Fibroblast of gingiva (primary cell): ENCODE results near the gene SRSF12.
"Not testable (repeated sequence)": the region's sequence is repeated elsewhere in the genome, so short reads cannot be mapped to it uniquely, and the experiment has no call there.

Experiments used
- DNase-seq: peaks from one replicate; pipeline ENCODE4 v3.0.0-alpha.2; 2011; ENCODE audit warnings: low read depth

Gene SRSF12

GRCh38 chr6:89128256-89128671, 10.4 kb upstream of the SRSF12 start:
- not testable (repeated sequence) for DNase-seq

DNA sequence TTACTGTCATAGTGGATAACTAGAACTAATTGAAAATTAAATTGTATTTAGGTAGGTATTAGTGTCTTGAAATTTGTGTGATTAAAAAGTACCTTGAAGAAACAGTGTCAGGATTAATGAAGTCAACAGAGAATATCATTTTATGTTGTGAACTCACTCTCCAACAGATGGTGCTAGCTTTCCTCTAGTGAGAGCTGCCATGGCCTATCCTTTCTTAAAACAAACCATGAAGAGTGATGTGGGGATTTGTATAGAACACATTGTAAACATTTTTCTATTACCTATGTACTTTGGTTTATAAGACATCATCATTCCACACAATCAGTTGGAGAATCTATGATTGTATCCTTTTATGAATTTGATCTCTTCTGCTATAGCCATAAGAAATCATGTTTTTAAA, 4.8 kb upstream of the SRSF12 start:
- no peak for DNase-seq

GRCh38 chr6:89121934-89122333, 4.1 kb upstream of the SRSF12 start:
- no peak for DNase-seq

GRCh38 chr6:89120371-89120770, 2.5 kb upstream of the SRSF12 start:
- no peak for DNase-seq

DNA sequence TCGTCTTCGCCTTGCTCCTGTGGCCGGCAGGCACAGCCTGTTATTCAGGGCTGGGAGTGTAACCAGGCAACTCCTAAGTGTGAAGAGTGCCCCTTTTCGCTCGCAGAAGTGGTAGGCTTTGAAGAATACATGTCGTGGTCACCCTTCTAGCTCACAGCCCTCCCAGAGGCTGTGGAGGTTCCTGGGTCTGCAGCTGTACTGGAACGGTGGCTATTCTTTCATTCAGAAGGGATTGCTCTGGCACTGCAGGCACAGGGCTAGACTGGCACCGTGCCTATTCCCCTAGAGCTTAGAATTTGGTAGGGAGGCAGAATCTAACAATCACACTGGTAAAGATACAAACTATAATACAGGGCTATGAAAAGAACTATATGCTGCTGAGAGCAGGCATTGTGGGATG, 1.1 kb upstream of the SRSF12 start:
- DNase-seq: no peak

- DNase-seq: no peak
Measured at GRCh38 chr6:89116702-89117101, 1.2 kb downstream of the SRSF12 start.

DNA sequence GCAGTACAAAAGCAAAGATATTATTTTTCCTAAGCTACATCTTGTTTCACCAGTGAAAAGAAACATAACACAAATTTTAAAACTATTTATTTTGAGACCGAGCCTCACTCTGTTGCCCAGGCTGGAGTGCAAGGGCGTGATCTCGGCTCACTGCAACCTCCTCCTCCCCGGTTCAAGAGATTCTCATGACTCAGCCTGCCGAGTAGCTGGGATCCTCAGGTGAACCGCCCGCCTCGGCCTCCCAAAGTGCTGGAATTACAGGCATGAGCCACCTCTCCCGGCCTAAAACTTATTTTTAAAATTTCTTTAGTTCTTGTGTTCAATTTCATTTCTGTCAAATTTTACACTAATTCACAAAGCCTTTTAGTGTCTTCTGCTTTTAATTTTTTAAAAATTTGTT, 5.9 kb downstream of the SRSF12 start:
- no peak for DNase-seq

- no peak for DNase-seq
Measured at GRCh38 chr6:89110284-89110683, 7.6 kb downstream of the SRSF12 start.

- no peak for DNase-seq
Measured at GRCh38 chr6:89100114-89100513, 17.8 kb downstream of the SRSF12 start.

DNA sequence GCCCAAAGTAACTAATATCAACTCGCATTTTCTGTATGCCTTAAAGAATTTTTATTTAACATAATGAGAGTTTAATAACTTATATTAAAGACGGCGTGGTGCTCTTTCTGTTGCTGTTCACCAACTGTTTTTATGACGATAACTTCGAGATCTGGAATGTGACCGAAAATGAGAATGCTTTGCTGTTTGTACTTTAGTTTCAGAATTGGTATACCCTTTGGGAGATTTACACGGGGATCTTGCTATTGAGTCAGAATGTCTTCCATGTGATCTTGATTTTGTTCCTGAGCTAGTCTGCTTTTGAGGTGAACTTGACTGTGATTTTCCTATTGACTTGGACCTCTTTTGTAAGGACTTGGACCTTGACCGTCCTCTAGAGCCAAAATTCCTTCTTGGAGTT, 19.4 kb downstream of the SRSF12 start:
- no peak for DNase-seq

- DNase-seq: no peak
Measured at GRCh38 chr6:89087881-89088280, 30.0 kb downstream of the SRSF12 start.

- peak; percentile 5 for DNase-seq
Measured at GRCh38 chr6:89085409-89086205, 32.3 kb downstream of the SRSF12 start.

DNA sequence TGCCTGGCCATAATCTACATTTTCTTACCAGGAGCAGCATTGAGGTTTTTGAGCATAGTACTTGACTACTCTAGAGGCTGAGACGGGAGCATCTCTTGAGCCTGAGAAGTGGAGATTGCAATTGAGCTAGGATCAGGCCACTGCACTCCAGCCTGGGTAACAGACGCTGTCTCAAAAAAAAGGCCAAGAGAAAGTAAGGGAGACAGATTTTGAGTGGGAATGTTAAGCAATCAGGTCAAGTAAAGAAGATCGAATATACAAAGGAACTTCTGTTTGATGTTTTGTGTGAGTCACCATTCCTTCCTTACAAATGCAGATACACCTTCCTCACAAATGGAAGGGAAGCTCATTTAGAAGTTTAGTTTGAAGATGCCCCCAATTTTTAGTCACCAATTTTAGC, 32.9 kb downstream of the SRSF12 start:
- DNase-seq: peak; percentile 6

DNA sequence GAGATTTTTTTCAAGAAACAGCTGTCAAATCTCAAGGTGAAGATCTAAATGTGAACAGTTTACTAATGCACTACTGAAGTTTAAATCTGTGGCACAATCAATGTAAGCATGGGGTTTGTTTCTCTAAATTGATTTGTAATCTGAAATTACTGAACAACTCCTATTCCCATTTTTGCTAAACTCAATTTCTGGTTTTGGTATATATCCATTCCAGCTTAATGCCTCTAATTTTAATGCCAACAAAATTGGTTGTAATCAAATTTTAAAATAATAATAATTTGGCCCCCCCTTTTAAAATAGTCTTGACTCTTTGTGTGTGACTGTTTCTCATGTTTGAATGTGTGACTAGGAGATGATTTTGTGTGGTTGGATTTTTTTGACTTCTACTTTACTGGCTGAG, 33.3 kb downstream of the SRSF12 start:
- DNase-seq: no peak

GRCh38 chr6:89082486-89082891, 35.4 kb downstream of the SRSF12 start:
- DNase-seq: peak; percentile 19

GRCh38 chr6:89081423-89082322, 36.2 kb downstream of the SRSF12 start:
- peak; percentile 98 for DNase-seq

DNA sequence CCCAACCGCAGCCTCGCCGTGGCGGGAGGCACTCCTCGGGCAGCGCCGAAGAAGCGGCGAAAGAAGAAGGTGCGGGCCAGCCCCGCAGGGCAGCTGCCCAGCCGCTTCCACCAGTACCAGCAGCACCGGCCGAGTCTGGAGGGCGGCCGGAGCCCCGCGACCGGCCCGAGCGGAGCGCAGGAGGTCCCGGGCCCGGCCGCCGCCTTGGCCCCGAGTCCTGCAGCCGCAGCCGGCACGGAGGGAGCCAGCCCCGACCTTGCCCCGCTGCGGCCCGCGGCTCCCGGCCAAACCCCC, 36.8 kb downstream of the SRSF12 start:
- no peak for DNase-seq

- DNase-seq: peak; percentile 100
Measured at GRCh38 chr6:89080281-89081128, 37.4 kb downstream of the SRSF12 start, which contains the start of gene PNRC1. TSS of gene PNRC1 (plus strand) at chr6:89080751. CDS start at chr6:89080895, 144 bp downstream.

GRCh38 chr6:89079511-89080234, 38.2 kb downstream of the SRSF12 start:
- DNase-seq: peak; percentile 67

DNA sequence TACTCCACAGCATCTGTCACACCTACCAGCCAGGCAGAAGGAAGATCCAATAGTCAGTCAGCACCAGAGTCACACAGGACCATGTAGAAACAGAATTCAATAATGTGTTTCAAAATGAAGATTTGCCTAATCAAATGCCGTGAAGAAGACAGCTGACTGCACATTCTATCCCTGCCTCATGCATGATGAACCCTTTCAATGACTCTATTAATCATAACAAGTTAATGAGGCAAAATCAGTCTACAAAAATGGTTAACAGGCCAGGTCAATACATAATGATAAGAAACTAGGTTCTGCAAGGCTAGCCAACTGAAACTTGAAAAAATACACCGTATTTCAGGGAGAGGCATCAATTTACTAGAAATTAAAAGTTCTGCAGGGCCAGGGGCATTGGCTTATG, 44.0 kb downstream of the SRSF12 start:
- no peak for DNase-seq

DNA sequence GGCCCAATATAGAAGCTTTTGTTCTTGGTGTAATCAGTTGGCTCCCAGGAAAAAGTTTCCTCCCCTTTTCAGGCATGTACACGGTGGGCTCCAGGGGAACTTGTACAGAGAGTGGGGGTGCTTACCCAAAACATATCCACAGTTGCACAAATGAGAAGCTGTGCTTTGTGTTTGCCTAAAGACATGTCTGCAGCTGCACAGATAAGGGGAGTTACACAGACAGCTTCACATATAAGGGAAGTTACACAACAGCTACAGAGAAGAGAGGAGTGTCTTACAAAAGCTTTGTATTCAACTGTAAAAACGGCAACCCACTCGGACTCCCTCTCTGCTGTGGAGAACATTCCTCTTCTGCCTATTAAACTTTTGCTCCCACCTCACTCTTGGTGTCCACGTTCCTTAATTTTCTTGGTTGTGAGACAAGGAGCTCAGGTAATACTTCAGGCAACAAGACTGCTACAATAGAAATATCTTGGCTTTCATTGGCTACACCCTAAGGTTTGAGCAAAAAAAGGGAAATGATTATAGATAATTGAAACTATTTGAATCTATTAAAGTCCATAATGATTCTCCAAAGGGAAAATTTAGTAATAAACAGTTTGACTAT, 44.8 kb downstream of the SRSF12 start:
- DNase-seq: no peak
